Measurements from ENCODE around the gene CLASP1. TPM values are rescaled to one million over a fixed set of nuclear protein-coding genes. Genes with fewer than 3 reads are reported as not detected.

The CLASP1 gene
- total RNA-seq, 4 donors from 2014 or later, result 43.0 to 53.9 (median 51.3) TPM

DNA sequence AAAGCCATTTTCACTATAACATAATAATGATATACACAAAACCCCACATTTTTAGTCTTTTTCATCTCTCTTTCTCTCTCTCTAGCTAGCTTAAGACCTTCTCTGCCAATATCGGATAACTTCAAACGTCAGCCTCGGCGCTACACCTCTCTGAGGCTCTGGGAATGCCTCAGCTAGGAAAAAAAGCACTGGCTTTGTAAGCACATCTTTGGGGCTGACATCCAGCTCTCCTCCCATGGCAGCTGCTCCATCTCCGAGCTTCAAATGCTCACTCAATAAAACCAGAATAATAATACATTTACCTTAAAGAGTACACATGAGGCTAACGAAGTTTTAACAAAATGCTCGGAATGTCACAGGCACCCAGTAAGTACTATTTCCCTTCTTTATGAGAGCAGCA lies 107.8 kb downstream of the CLASP1 start:
- TF ChIP-seq POLR2AphosphoS5 (IDR thresholded peaks at IDR 0.05), result no peak
- TF ChIP-seq POLR2A (IDR thresholded peaks at IDR 0.05), result no peak
- TF ChIP-seq EP300 (IDR thresholded peaks at IDR 0.05; ENCODE audit: low read depth), result no peak
- TF ChIP-seq, protein P1, sequence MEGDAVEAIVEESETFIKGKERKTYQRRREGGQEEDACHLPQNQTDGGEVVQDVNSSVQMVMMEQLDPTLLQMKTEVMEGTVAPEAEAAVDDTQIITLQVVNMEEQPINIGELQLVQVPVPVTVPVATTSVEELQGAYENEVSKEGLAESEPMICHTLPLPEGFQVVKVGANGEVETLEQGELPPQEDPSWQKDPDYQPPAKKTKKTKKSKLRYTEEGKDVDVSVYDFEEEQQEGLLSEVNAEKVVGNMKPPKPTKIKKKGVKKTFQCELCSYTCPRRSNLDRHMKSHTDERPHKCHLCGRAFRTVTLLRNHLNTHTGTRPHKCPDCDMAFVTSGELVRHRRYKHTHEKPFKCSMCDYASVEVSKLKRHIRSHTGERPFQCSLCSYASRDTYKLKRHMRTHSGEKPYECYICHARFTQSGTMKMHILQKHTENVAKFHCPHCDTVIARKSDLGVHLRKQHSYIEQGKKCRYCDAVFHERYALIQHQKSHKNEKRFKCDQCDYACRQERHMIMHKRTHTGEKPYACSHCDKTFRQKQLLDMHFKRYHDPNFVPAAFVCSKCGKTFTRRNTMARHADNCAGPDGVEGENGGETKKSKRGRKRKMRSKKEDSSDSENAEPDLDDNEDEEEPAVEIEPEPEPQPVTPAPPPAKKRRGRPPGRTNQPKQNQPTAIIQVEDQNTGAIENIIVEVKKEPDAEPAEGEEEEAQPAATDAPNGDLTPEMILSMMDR (IDR thresholded peaks at IDR 0.05), result no peak
- intact Hi-C loops (cut with DNase I; ENCODE audit: low total_unique reads), result no loop called here
- peaks cover 0 to 27% (median 9%) of the 10 kb centered on the region in 4 donors for H3K4me1 ChIP-seq
- H3K36me3 ChIP-seq, result no peaks in the 10 kb centered on the region
- no peaks in the 10 kb centered on the region for H3K9me3 ChIP-seq
- no peak overlapping the region for H3K4me3 ChIP-seq
- DNase-seq, result no peak
- WGBS, 2 donors (ENCODE audit: low coverage in 1 of 2), result 75 to 80% methylated on average over 7 of the region's 7 CpGs
- no peak overlapping the region for H3K27ac ChIP-seq
- in situ Hi-C loops (cut with MboI; ENCODE audit: low pct_ligation_motif_present in 1 of 4, low pct_unique_long_range_greater_than_20kb in 1 of 4, low sequenced_read_pairs in 3 of 4), result loop anchor here in 3 of 4 donors (10.0 to 25.0 kb wide), 3 partner anchors 171 to 196 kb away; partner anchors contain the start of gene NIFK (in 1 of the 3)
- no peaks in the 10 kb centered on the region for H3K27me3 ChIP-seq

DNA sequence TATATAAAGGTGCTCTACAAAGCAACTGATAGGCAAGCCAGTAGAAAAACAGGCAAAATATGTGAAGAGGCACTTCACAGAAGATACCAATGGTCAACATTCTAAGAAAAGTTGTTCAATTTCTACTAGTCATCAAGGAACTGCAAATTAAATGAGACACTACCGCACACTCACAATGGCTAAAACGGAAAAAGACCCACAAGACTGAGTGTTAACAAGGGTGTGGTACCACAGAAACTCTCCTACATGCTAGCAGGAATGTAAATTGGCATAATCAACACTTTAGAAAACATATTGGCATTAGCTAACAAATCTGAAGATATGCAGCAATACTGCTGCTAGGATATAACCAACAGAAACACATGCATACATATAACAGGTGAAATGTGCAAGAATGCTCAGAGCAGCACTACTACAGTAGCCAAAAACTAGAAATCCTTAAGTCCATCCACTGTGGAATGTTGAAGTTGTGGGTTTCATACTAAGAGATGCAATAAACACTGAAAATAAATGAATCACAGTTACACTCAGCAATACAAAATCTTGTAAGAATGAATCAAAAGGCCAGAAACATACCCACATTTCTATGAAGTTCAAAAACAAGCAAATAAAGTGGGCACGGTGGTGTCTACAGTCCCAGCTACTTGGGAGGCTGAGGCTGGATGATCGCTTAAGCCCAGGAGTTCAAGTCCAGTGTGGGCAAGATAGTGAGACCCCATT lies 109.4 kb downstream of the CLASP1 start:
- in situ Hi-C loops (cut with MboI; ENCODE audit: low pct_ligation_motif_present in 1 of 4, low pct_unique_long_range_greater_than_20kb in 1 of 4, low sequenced_read_pairs in 3 of 4) (loop anchor here in 3 of 4 donors (10.0 to 25.0 kb wide), 4 partner anchors 115 to 197 kb away; partner anchors contain the start of gene NIFK (in 1 of the 3)), intact Hi-C loops (cut with DNase I; ENCODE audit: low total_unique reads) (loop anchor here (10.0 kb wide), 2 partner anchors 175 to 215 kb away; partner anchors contain the start of gene TSN)
- no peak for DNase-seq
- Histone ChIP-seq H3K27me3 (no peaks in the 10 kb centered on the region), H3K36me3 (no peaks in the 10 kb centered on the region), H3K4me1 (peaks cover 0 to 29% (median 12%) of the 10 kb centered on the region in 4 donors), H3K9me3 (no peaks in the 10 kb centered on the region), H3K27ac (no peak overlapping the region), H3K4me3 (no peak overlapping the region)
- TF ChIP-seq POLR2AphosphoS5 (IDR thresholded peaks at IDR 0.05) (no peak), POLR2A (IDR thresholded peaks at IDR 0.05) (no peak), EP300 (IDR thresholded peaks at IDR 0.05; ENCODE audit: low read depth) (no peak)
- TF ChIP-seq, protein P1 (IDR thresholded peaks at IDR 0.05), result no peak
- WGBS, 2 donors (ENCODE audit: low coverage in 1 of 2), result 80 to 83% methylated on average over 2 to 4 of the region's 4 CpGs

DNA sequence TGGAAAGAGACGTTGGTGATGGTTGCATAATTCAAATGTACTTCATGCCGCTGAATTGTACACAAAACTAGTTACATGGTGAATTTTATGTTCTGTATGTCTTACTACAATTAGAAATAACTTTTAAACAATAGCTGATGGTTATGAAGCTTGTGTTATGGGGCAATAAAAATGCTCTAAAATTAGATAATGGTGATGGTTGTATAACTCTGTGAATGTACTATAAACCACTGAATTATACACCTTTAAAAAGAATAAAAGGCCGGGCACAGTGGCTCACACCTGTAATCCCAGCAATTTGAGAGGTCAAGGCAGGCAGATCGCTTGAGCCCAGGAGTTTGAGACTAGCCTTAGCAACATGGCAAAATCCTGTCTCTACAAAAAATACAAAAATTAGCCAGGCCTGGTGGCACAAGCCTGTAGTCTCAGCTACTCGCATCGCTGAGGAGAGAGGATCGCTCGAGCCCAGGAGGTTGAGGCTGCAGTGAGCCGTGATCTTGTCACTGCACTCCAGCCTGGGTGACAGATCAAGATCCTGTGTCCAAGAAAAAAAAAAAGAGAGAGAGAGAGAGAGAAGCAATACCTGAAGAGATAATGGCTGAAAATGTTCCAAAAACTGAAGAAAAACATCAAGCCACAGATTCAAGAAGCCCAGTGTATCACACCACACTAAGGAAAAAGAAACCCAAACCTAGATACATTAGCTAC lies 112.3 kb downstream of the CLASP1 start:
- intact Hi-C loops (cut with DNase I; ENCODE audit: low total_unique reads), result loop anchor here (10.0 kb wide), 2 partner anchors 178 to 218 kb away; partner anchors contain the start of gene TSN
- H3K9me3 ChIP-seq, result no peaks in the 10 kb centered on the region
- H3K27ac ChIP-seq, result peak overlapping the region in 1 of 4 donors; percentile 4
- in situ Hi-C loops (cut with MboI; ENCODE audit: low pct_ligation_motif_present in 1 of 4, low pct_unique_long_range_greater_than_20kb in 1 of 4, low sequenced_read_pairs in 3 of 4), result loop anchor here in 3 of 4 donors (10.0 to 25.0 kb wide), 3 partner anchors 118 to 200 kb away; partner anchors contain the start of gene NIFK (in 1 of the 3)
- TF ChIP-seq POLR2AphosphoS5 (IDR thresholded peaks at IDR 0.05), result no peak
- no peak for TF ChIP-seq POLR2A (IDR thresholded peaks at IDR 0.05)
- TF ChIP-seq, protein P1 (IDR thresholded peaks at IDR 0.05), result no peak
- no peak for TF ChIP-seq EP300 (IDR thresholded peaks at IDR 0.05; ENCODE audit: low read depth)
- H3K27me3 ChIP-seq, result no peaks in the 10 kb centered on the region
- H3K36me3 ChIP-seq, result no peaks in the 10 kb centered on the region
- DNase-seq, result no peak
- H3K4me3 ChIP-seq, result no peak overlapping the region
- 42 to 62% methylated on average over 5 to 9 of the region's 9 CpGs for WGBS, 2 donors (ENCODE audit: low coverage in 1 of 2)
- peaks cover 0 to 30% (median 14%) of the 10 kb centered on the region in 4 donors for H3K4me1 ChIP-seq

DNA sequence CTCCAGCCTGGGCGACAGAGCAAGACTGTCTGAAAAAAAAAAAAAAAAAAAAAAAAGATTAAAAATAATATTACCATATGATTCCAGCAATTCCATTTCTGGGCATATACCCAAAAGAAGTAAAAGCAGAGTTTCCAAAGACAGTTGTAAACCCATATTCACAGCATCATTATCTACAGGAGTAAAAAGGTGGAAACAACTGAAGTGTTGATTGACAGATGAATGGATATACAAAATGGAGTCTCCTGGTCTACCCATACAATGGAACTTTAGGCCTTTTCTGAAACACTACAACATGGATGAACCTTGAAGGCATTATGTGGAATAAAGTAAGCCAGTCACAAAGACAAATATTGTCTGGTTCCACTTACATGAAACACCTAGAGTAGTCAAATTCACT lies 112.9 kb downstream of the CLASP1 start:
- H3K9me3 ChIP-seq, result no peaks in the 10 kb centered on the region
- TF ChIP-seq POLR2A (IDR thresholded peaks at IDR 0.05), result no peak
- no peak for TF ChIP-seq EP300 (IDR thresholded peaks at IDR 0.05; ENCODE audit: low read depth)
- no peak for TF ChIP-seq POLR2AphosphoS5 (IDR thresholded peaks at IDR 0.05)
- TF ChIP-seq, protein P1 (IDR thresholded peaks at IDR 0.05), result no peak
- no peaks in the 10 kb centered on the region for H3K36me3 ChIP-seq
- DNase-seq, result no peak
- H3K4me3 ChIP-seq, result no peak overlapping the region
- WGBS, 2 donors (ENCODE audit: low coverage in 1 of 2), result 67 to 69% methylated on average over 1 of the region's 1 CpG
- H3K27me3 ChIP-seq, result no peaks in the 10 kb centered on the region
- in situ Hi-C loops (cut with MboI; ENCODE audit: low pct_ligation_motif_present in 1 of 4, low pct_unique_long_range_greater_than_20kb in 1 of 4, low sequenced_read_pairs in 3 of 4) (loop anchor here in 3 of 4 donors (10.0 to 25.0 kb wide), 3 partner anchors 118 to 201 kb away; partner anchors contain the start of gene NIFK (in 1 of the 3)), intact Hi-C loops (cut with DNase I; ENCODE audit: low total_unique reads) (loop anchor here (10.0 kb wide), 2 partner anchors 178 to 218 kb away; partner anchors contain the start of gene TSN)
- peak overlapping the region in 1 of 4 donors; percentile 4 for H3K27ac ChIP-seq
- H3K4me1 ChIP-seq, result peaks cover 0 to 36% (median 19%) of the 10 kb centered on the region in 4 donors
